GM12874 (cell line): Measurements from ENCODE around the gene CENPM.

ENCODE experiments used
- CTCF ChIP-seq: IDR thresholded peaks from 2 replicates; pipeline ENCODE4 v1.5.1; 2011; ENCODE audit warnings: low read depth, mild to moderate bottlenecking, control low read depth, low read length, moderate library complexity; ENCODE audit not compliant: insufficient read depth

Gene CENPM

DNA sequence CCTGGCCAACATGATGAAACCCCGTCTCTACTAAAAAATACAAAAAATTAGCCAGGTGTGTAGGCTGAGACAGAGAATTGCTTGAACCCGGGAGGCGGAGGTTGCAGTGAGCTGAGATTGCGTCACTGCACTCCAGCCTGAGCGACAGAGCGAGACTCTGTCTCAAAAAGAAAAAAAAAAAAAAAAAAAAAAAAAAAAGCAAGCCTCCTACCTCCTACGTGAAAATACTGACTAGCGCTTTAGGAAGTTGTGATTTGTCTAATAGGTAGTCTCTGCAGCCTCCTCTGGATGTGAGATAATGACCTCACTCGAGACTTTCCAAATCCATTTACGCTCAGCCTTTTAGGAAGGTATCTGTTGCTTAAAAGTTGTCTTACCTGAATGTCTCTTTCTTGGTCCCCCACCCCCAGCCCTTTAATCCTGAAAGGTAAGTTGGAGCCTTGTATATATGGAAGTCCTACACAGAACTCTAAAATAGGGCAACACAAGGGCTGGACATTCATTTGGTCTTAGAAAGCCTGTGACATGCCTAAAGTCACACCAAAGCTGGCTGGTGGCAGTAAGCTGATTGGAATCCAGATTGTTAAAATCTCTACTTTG lies 27.8 kb upstream of the CENPM start:
- no peak for TF ChIP-seq CTCF

DNA sequence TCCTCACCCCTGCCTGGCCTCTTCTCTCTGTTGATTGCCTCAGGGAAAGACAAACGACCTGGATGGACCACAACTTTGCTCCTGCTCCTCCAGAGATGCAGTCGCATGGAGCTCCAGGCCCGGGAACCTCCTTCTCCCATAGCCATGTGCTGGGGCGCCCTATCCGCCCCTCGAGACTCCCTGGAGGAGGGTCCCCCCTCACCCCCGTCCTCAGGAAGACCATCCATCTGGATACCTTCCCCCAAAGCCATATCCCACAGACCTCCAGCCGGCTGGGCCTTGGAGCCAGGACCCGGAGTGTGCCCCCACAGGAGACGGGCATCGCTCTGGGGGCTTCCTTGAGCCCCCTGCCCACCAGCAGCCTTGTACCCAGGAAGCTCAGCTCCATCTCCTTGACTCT lies 24.5 kb upstream of the CENPM start:
- no peak for TF ChIP-seq CTCF

GRCh38 chr22:41970601-41971000 lies 23.6 kb upstream of the CENPM start:
- no peak for TF ChIP-seq CTCF

- no peak for TF ChIP-seq CTCF
These were observed 22.2 kb upstream of the CENPM start, which contains the start of gene SEPTIN3 for GRCh38 chr22:41969110-41969646. Gene SEPTIN3 (plus strand): TSS chr22:41969443. CDS start chr22:41971493, 2,050 bp downstream.

GRCh38 chr22:41968601-41969000 lies 21.6 kb upstream of the CENPM start:
- no peak for TF ChIP-seq CTCF

GRCh38 chr22:41966607-41967240 lies 19.8 kb upstream of the CENPM start:
- peak; percentile 39; the same call in 1 of the 2 replicates for TF ChIP-seq CTCF

GRCh38 chr22:41966225-41966606 lies 19.3 kb upstream of the CENPM start:
- no peak for TF ChIP-seq CTCF
